Keratinocyte (primary cell): ENCODE results near the gene PARVA. TPM values are rescaled to one million over a fixed set of nuclear protein-coding genes. Genes with fewer than 3 reads are reported as not detected.
"Not testable (repeated sequence)": the region's sequence is repeated elsewhere in the genome, so short reads cannot be mapped to it uniquely, and the experiment has no call there.

Source experiments
- DNase-seq: peaks from one replicate; pipeline ENCODE4 v3.0.0-alpha.2; 2011; ENCODE audit warnings: low read depth, missing footprints, low spot score
- FAIRE-seq: peaks from 2 replicates; lab custom pipeline; 2011; peaks lifted over from hg19 to GRCh38; lab: Jason Lieb, UNC
- H2AFZ ChIP-seq: 2 replicates; pipeline ENCODE4 v1.6.0; 2012; ENCODE audit warnings: low read length, control low read depth, inconsistent platforms; ENCODE audit not compliant: control insufficient read depth
- H3K27ac ChIP-seq: 2 replicates; pipeline ENCODE4 v1.5.1; 2011; ENCODE audit warnings: low read length; ENCODE audit not compliant: control insufficient read depth, insufficient read depth
- H3K27me3 ChIP-seq: 3 replicates; pipeline ENCODE4 v1.6.0; 2011; ENCODE audit warnings: low read length; ENCODE audit not compliant: control insufficient read depth, insufficient read depth; ENCODE audit errors: extremely low read depth
- H3K36me3 ChIP-seq, 2 experiments: 2 replicates in 1 of 2; 3 replicates in 1 of 2; pipeline ENCODE4 v1.5.1; 2011; ENCODE audit warnings: low read length in 2 of 2, mild to moderate bottlenecking in 1 of 2; ENCODE audit not compliant: control insufficient read depth in 2 of 2, insufficient read depth in 2 of 2; ENCODE audit errors: extremely low read depth in 1 of 2
- H3K4me1 ChIP-seq: 3 replicates; pipeline ENCODE4 v1.5.1; 2011; ENCODE audit warnings: low read length; ENCODE audit not compliant: control insufficient read depth, insufficient read depth; ENCODE audit errors: extremely low read depth
- H3K4me2 ChIP-seq: 3 replicates; pipeline ENCODE4 v1.6.0; 2011; ENCODE audit warnings: low read depth, low read length; ENCODE audit not compliant: control insufficient read depth, insufficient read depth; ENCODE audit errors: extremely low read depth
- H3K4me3 ChIP-seq, 3 experiments: fragments of 200-600 bp in 1 of 3; sonication (generic) in 1 of 3; 2 replicates in 2 of 3; 3 replicates in 1 of 3; pipeline ENCODE4 v1.5.1; 2011 to 2016; ENCODE audit warnings: low read length in 3 of 3, mild to moderate bottlenecking in 3 of 3, control low read depth in 2 of 3, inconsistent platforms in 1 of 3, low read depth in 1 of 3, mixed read lengths in 1 of 3, mixed run types in 1 of 3, moderate library complexity in 1 of 3; ENCODE audit not compliant: control insufficient read depth in 2 of 3, insufficient read depth in 2 of 3; ENCODE audit errors: extremely low read depth in 1 of 3
- H3K79me2 ChIP-seq: 2 replicates; pipeline ENCODE4 v1.6.0; 2012; ENCODE audit warnings: low read length; ENCODE audit not compliant: control insufficient read depth, insufficient read depth
- H3K9ac ChIP-seq: 3 replicates; pipeline ENCODE4 v1.6.0; 2011; ENCODE audit warnings: low read length; ENCODE audit not compliant: control insufficient read depth, insufficient read depth; ENCODE audit errors: extremely low read depth
- H3K9me1 ChIP-seq: 3 replicates; pipeline ENCODE4 v1.6.0; 2011; ENCODE audit warnings: low read length; ENCODE audit not compliant: control insufficient read depth, insufficient read depth; ENCODE audit errors: extremely low read depth
- H3K9me3 ChIP-seq: 2 replicates; pipeline ENCODE4 v1.5.1; 2012; ENCODE audit warnings: low read depth, low read length; ENCODE audit not compliant: control insufficient read depth
- H4K20me1 ChIP-seq: 3 replicates; pipeline ENCODE4 v1.6.0; 2011; ENCODE audit warnings: low read length; ENCODE audit not compliant: control insufficient read depth, insufficient read depth; ENCODE audit errors: extremely low read depth
- EZH2 ChIP-seq: IDR thresholded peaks from one replicate; pipeline ENCODE4 v1.6.1; 2012; ENCODE audit warnings: inconsistent platforms, mild to moderate bottlenecking, low read length, moderate library complexity
- dilution Hi-C: fragments of 300-500 bp; cut with MboI; formaldehyde crosslinking; loops from one replicate; pipeline ENCODE4 v1.7.0; 2020; ENCODE audit warnings: low sequenced_read_pairs; ENCODE audit not compliant: extremely low pct_ligation_motif_present
- polyA plus RNA-seq, 5 experiments: library from polyadenylated mRNA; depleted of rRNA in 3 of 5; stranded (reverse) in 3 of 5; stranded (forward) in 1 of 5; unstranded in 1 of 5; fragments of >200 nt; gene quantifications; 1 replicate in 1 of 5; 2 replicates in 3 of 5; 3 replicates in 1 of 5; pipeline versions ENCODE4 v1.2.1 to v1.2.3, GENCODE V29; 2011 to 2012; ENCODE audit warnings: missing spikeins in 2 of 5, low read depth in 1 of 5, low replicate concordance in 1 of 5
- TF ChIP-seq, protein P1 (sequence below), 3 experiments: IDR thresholded peaks in 1 of 3; conservative IDR thresholded peaks in 1 of 3; optimal IDR thresholded peaks in 1 of 3; 2 replicates in 2 of 3; 3 replicates in 1 of 3; pipeline versions ENCODE3 to v1.5.1; 2011; ENCODE audit warnings: low read length in 3 of 3, mild to moderate bottlenecking in 3 of 3, moderate library complexity in 2 of 3, control low read depth in 1 of 3, inconsistent platforms in 1 of 3; ENCODE audit not compliant: insufficient read depth in 2 of 3; ENCODE audit errors: extremely low read depth in 1 of 3

Gene PARVA
- polyA plus RNA-seq, 1 donor (not counting 4 experiments of a cell fraction or from before 2014, with no cell fraction given): 28.9 TPM

DNA sequence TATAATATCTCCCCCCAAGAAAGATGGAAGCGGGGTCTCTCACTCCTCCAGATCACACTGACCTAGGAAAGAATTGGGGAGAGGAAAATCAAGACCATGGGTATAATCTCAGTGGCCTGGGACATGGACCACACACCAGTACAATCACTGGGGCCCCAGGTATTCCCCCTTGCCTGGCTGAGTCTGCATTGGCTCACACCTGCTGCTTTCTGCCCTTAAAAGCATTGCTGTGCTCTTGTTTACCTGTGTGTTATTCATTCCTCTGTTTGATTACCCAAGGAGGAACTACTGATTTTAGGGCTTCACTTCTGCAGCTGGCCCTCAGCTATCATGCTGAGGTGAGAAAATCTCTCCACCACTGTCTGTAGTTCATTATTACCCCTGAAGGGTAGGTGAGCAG lies 14.0 kb upstream of the PARVA start:
- Histone ChIP-seq H3K36me3 (peaks cover 2 to 6% of the 10 kb centered on the region in 2 experiments), H3K27me3 (no peaks in the 10 kb centered on the region), H2AFZ (no peak overlapping the region), H3K4me1 (no peaks in the 10 kb centered on the region), H3K4me2 (no peak overlapping the region), H3K4me3 (no peak overlapping the region), H3K9ac (no peak overlapping the region), H4K20me1 (no peaks in the 10 kb centered on the region), H3K79me2 (no peaks in the 10 kb centered on the region), H3K9me1 (no peaks in the 10 kb centered on the region), H3K27ac (no peak overlapping the region), H3K9me3 (no peaks in the 10 kb centered on the region)
- DNase-seq (no peak), FAIRE-seq (no peak)
- dilution Hi-C loops: no loop called here
- TF ChIP-seq, protein P1, sequence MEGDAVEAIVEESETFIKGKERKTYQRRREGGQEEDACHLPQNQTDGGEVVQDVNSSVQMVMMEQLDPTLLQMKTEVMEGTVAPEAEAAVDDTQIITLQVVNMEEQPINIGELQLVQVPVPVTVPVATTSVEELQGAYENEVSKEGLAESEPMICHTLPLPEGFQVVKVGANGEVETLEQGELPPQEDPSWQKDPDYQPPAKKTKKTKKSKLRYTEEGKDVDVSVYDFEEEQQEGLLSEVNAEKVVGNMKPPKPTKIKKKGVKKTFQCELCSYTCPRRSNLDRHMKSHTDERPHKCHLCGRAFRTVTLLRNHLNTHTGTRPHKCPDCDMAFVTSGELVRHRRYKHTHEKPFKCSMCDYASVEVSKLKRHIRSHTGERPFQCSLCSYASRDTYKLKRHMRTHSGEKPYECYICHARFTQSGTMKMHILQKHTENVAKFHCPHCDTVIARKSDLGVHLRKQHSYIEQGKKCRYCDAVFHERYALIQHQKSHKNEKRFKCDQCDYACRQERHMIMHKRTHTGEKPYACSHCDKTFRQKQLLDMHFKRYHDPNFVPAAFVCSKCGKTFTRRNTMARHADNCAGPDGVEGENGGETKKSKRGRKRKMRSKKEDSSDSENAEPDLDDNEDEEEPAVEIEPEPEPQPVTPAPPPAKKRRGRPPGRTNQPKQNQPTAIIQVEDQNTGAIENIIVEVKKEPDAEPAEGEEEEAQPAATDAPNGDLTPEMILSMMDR (optimal IDR thresholded peaks at IDR 0.05 in 1 of 3, IDR thresholded peaks at IDR 0.05 in 1 of 3, conservative IDR thresholded peaks at IDR 0.05 in 1 of 3; ENCODE audit: extremely low read depth in 1 of 3, insufficient read depth in 2 of 3, low read length in 3 of 3): no peak
- TF ChIP-seq EZH2: no peak

DNA sequence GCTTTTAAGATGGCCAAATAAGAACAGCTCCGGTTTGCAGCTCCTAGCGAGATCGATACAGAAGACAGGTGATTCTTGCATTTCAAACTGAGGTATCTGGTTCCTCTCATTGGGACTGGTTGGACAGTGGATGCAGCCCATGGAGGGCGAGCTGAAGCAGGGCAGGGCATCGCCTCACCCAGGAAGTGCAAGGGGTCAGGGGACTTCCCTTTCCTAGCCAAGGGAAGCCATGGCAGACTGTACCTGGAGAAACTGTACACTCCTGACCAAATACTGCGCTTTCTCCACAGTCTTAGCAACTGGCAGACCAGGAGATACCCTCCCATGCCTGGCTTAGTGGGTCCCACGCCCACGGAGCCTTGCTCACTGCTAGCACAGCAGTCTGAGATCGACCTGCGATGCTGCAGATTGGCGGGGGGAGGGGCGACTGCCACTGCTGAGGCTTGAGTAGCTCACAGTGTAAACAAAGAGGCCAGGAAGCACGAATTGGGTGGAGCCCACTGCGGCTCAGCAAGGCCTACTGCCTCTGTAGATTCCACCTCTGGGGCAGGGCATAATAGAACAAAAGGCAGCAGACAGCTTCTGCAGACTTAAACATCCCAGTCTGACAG lies 11.3 kb upstream of the PARVA start:
- H3K9me1 ChIP-seq, H3K9ac ChIP-seq, H3K4me1 ChIP-seq, H4K20me1 ChIP-seq, H3K36me3 ChIP-seq, FAIRE-seq, H3K79me2 ChIP-seq, H3K27ac ChIP-seq, H3K4me2 ChIP-seq, H3K4me3 ChIP-seq, H2AFZ ChIP-seq, dilution Hi-C loops, DNase-seq, H3K27me3 ChIP-seq, H3K9me3 ChIP-seq: not testable (repeated sequence)

DNA sequence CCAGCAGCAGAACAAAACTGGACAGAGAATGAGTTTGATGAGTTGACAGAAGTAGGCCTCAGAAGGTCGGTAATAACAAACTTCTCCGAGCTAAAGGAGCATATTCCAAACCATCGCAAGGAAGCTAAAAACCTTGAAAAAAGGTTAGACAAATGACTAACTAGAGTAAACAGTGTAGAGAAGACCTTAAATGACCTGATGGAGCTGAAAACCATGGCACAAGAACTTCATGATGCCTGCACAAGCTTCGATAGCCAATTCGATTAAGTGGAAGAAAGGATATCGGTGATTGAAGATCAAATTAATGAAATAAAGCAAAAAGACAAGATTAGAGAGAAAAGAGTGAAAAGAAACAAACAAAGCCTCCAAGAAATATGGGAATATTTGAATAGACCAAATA lies 10.3 kb upstream of the PARVA start:
- H3K27me3 ChIP-seq, H3K4me1 ChIP-seq, H3K79me2 ChIP-seq, H3K9me3 ChIP-seq, H3K9me1 ChIP-seq, H4K20me1 ChIP-seq, FAIRE-seq, H3K4me3 ChIP-seq, dilution Hi-C loops, H3K36me3 ChIP-seq, H2AFZ ChIP-seq, H3K4me2 ChIP-seq, DNase-seq, H3K9ac ChIP-seq, H3K27ac ChIP-seq: not testable (repeated sequence)
